HepG2 (cell line): ENCODE measurements around the gene TBC1D16. TPM values are rescaled to one million over a fixed set of nuclear protein-coding genes. Genes with fewer than 3 reads are reported as not detected.

Experiments
- ARNTL ChIP-seq: sonication (generic); formaldehyde crosslinking; IDR thresholded peaks from 2 replicates; pipeline ENCODE4 v1.4.0; 2020; ENCODE audit warnings: mild to moderate bottlenecking, missing genetic modification reagents
- ATF1 ChIP-seq: IDR thresholded peaks from 2 replicates; pipeline ENCODE4 v1.6.1; 2016; ENCODE audit warnings: mild to moderate bottlenecking, control low read depth
- CHD2 ChIP-seq: IDR thresholded peaks from 2 replicates; pipeline ENCODE4 v1.6.1; 2011; ENCODE audit warnings: low read depth, low read length, improper control_type of control experiment
- ETV5 ChIP-seq: IDR thresholded peaks from 2 replicates; pipeline ENCODE4 v1.6.1; 2018; ENCODE audit warnings: missing biosample characterization, missing genetic modification reagents, inconsistent platforms, borderline replicate concordance
- GATA4 ChIP-seq: sonication (generic); IDR thresholded peaks from 2 replicates; pipeline ENCODE4 v1.6.1; 2016; ENCODE audit warnings: antibody characterized with exemption, low read depth, borderline replicate concordance
- HMG20A ChIP-seq: IDR thresholded peaks from 2 replicates; pipeline ENCODE4 v1.6.1; 2016; ENCODE audit warnings: borderline replicate concordance
- HNRNPH1 ChIP-seq: fragments of 200-400 bp; formaldehyde crosslinking; optimal IDR thresholded peaks from 2 replicates; pipeline ENCODE3; 2017; ENCODE audit warnings: mild to moderate bottlenecking, low read depth, low read length
- HNRNPL ChIP-seq: fragments of 200-400 bp; formaldehyde crosslinking; IDR thresholded peaks from 2 replicates; pipeline ENCODE4 v1.6.1; 2017; ENCODE audit warnings: mild to moderate bottlenecking, low read depth, low read length
- KDM5B ChIP-seq: sonication (generic); formaldehyde crosslinking; IDR thresholded peaks from 2 replicates; pipeline ENCODE4 v1.4.0; 2020; ENCODE audit warnings: missing genetic modification reagents, mild to moderate bottlenecking, borderline replicate concordance
- KLF11 ChIP-seq: IDR thresholded peaks from 2 replicates; pipeline ENCODE4 v1.6.1; 2016; ENCODE audit warnings: missing compliant biosample characterization
- MYPOP ChIP-seq: sonication (generic); formaldehyde crosslinking; IDR thresholded peaks from 2 replicates; pipeline ENCODE4 v1.8.1; 2023; ENCODE audit warnings: mild to moderate bottlenecking, moderate library complexity, missing genetic modification reagents
- NFE2 ChIP-seq: sonication (generic); formaldehyde crosslinking; IDR thresholded peaks from 2 replicates; pipeline ENCODE4 v1.4.0; 2020; ENCODE audit warnings: missing genetic modification reagents
- PBX3 ChIP-seq: sonication (generic); formaldehyde crosslinking; IDR thresholded peaks from 2 replicates; pipeline ENCODE4 v1.8.1; 2023; ENCODE audit warnings: missing genetic modification reagents, inconsistent platforms, borderline replicate concordance
- POLR2AphosphoS5 ChIP-seq: IDR thresholded peaks from 2 replicates; pipeline ENCODE4 v1.6.1; 2012; ENCODE audit warnings: low read depth, low read length
- RBM22 ChIP-seq: fragments of 200-400 bp; formaldehyde crosslinking; optimal IDR thresholded peaks from 2 replicates; pipeline ENCODE3; 2017; ENCODE audit warnings: mild to moderate bottlenecking, low read length, moderate library complexity
- SMYD3 ChIP-seq: sonication (generic); formaldehyde crosslinking; IDR thresholded peaks from 2 replicates; pipeline ENCODE4 v1.8.1; 2023; ENCODE audit warnings: mild to moderate bottlenecking, missing genetic modification reagents
- SP5 ChIP-seq: IDR thresholded peaks from 2 replicates; pipeline ENCODE4 v1.6.1; 2016; ENCODE audit warnings: low read depth, borderline replicate concordance
- SRSF1 ChIP-seq: fragments of 200-400 bp; formaldehyde crosslinking; optimal IDR thresholded peaks from 2 replicates; pipeline ENCODE3; 2017; ENCODE audit warnings: mild to moderate bottlenecking, low read depth, low read length, moderate library complexity
- TBL1XR1 ChIP-seq: fragments of 150-350 bp; IDR thresholded peaks from 2 replicates; pipeline ENCODE4 v1.6.1; 2014; ENCODE audit warnings: borderline replicate concordance, low read length; ENCODE audit not compliant: partially characterized antibody
- ZFYVE20 ChIP-seq: sonication (generic); formaldehyde crosslinking; IDR thresholded peaks from 2 replicates; pipeline ENCODE4 v1.8.0; 2023; ENCODE audit warnings: low read depth, mild to moderate bottlenecking, moderate library complexity, missing genetic modification reagents, borderline replicate concordance
- ZNF280B ChIP-seq: sonication (generic); formaldehyde crosslinking; IDR thresholded peaks from 2 replicates; pipeline ENCODE4 v1.5.0; 2020; ENCODE audit warnings: missing genetic modification reagents, mild to moderate bottlenecking, borderline replicate concordance
- ZNF281 ChIP-seq: sonication (generic); formaldehyde crosslinking; IDR thresholded peaks from 2 replicates; pipeline ENCODE4 v1.4.0; 2020; ENCODE audit warnings: missing genetic modification reagents, borderline replicate concordance
- ZNF737 ChIP-seq: sonication (generic); formaldehyde crosslinking; IDR thresholded peaks from 2 replicates; pipeline ENCODE4 v1.5.0; 2020; ENCODE audit warnings: missing genetic modification reagents, mild to moderate bottlenecking, borderline replicate concordance
- ZNF879 ChIP-seq: sonication (generic); formaldehyde crosslinking; IDR thresholded peaks from 2 replicates; pipeline ENCODE4 v1.8.1; 2023; ENCODE audit warnings: missing genetic modification reagents
- ZZZ3 ChIP-seq: sonication (generic); formaldehyde crosslinking; IDR thresholded peaks from 2 replicates; pipeline ENCODE4 v1.4.0; 2020; ENCODE audit warnings: missing genetic modification reagents, mild to moderate bottlenecking, borderline replicate concordance
- polyA plus RNA-seq, 8 experiments: library from polyadenylated mRNA; depleted of rRNA in 3 of 8; stranded (reverse) in 7 of 8; unstranded in 1 of 8; fragments of >200 nt; fragmentation: Illumina TruSeq in 4 of 8; extraction: Trizol in 4 of 8; gene quantifications; 2 replicates each; pipeline versions ENCODE4 v1.2.1 to v1.2.3, GENCODE V29; 2011 to 2016; ENCODE audit warnings: low read depth in 4 of 8, missing spikeins in 1 of 8, mixed read lengths in 1 of 8; ENCODE audit not compliant: insufficient read depth in 1 of 8
- total RNA-seq, 5 experiments: library from RNA; depleted of rRNA; stranded (reverse); fragments of >200 nt; fragmentation: Illumina TruSeq; extraction: Trizol; gene quantifications; 2 replicates each; pipeline ENCODE4 v1.2.3, GENCODE V29; 2016; ENCODE audit warnings: low read depth in 1 of 5

TBC1D16 gene
- total and polyA plus RNA-seq, 2 of the 13 experiments (the other 11 are each of a cell fraction or from before 2014, with no cell fraction given), result 14.9 to 24.9 TPM

GRCh38 chr17:80018917-80019651, 16.6 kb downstream of the TBC1D16 start (continued):
- TF ChIP-seq HNRNPL (no peak), RBM22 (peak; percentile 18), ZNF281 (CRISPR knock-in tag) (no peak), ATF1 (no peak), ARNTL (peak; percentile 77), SP5 (no peak), ETV5 (no peak), GATA4 (no peak), KDM5B (peak; percentile 88; the same call in 1 of the 2 replicates), ZZZ3 (no peak), ZNF280B (CRISPR knock-in tag) (peak; percentile 82), TBL1XR1 (no peak), CHD2 (no peak), POLR2AphosphoS5 (no peak), KLF11 (CRISPR knock-in tag) (peak; percentile 82; the same call in 1 of the 2 replicates), ZFYVE20 (no peak), HNRNPH1 (no peak), HMG20A (CRISPR knock-in tag) (no peak), SMYD3 (CRISPR knock-in tag) (no peak), MYPOP (CRISPR knock-in tag) (peak; percentile 88; the same call in 1 of the 2 replicates), NFE2 (CRISPR knock-in tag) (no peak), ZNF737 (CRISPR knock-in tag) (no peak), PBX3 (CRISPR knock-in tag) (no peak), SRSF1 (peak; percentile 40), ZNF879 (0 out of 2 replicates have a peak, but pooled peaks have one; percentile 50)
